GM18520 (cell line): ENCODE measurements around the gene THSD4.

Source experiments
- ATAC-seq: cut with Tn5 transposase; IDR thresholded peaks from one replicate; pipeline ENCODE4 v1.9.1; 2021; ENCODE audit not compliant: unreplicated experiment

The THSD4 gene

DNA sequence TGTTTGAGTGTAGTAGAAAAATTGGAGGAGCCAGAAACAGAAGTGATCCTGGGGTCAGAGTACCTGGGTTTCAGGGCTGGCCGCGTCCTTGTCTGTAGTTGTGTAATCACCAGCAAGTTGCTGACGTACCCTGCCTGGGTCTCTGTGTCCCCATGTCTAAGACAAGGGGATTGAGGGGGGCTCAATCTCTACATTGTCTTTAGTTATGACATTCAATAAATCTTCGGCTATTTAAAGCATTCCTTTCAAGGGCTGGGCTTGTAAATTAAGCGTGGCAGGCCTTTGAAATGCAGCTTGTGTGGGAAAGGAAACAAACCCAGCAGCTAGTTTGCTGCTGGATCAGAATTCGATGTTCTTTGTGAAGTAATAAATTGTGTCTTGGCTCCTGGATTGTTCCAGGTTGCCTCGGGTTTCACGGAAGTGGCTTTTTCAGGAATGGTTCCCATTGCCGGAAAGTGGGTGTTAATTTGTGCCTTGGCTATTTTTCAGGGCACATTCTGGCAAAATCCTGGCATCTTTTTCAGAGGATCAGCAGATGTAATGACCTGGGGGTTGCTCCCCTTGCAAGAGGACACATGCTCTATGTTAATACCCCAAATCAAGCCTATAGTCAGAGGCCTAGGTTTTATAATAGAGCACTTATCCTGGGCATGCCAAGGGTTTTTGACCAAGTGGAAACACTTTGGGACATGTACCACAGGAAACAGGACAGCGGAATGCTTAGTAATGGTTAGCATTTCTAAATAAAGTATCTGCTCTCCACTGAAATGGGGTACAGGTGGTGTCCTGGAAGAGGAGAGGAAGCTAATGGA is 400.3 kb downstream of the THSD4 start:
- no peak for ATAC-seq

GRCh38 chr15:71517751-71518150 is 402.5 kb downstream of the THSD4 start:
- ATAC-seq: no peak

- ATAC-seq: no peak
Observed at GRCh38 chr15:71518661-71519060, 403.4 kb downstream of the THSD4 start.

DNA sequence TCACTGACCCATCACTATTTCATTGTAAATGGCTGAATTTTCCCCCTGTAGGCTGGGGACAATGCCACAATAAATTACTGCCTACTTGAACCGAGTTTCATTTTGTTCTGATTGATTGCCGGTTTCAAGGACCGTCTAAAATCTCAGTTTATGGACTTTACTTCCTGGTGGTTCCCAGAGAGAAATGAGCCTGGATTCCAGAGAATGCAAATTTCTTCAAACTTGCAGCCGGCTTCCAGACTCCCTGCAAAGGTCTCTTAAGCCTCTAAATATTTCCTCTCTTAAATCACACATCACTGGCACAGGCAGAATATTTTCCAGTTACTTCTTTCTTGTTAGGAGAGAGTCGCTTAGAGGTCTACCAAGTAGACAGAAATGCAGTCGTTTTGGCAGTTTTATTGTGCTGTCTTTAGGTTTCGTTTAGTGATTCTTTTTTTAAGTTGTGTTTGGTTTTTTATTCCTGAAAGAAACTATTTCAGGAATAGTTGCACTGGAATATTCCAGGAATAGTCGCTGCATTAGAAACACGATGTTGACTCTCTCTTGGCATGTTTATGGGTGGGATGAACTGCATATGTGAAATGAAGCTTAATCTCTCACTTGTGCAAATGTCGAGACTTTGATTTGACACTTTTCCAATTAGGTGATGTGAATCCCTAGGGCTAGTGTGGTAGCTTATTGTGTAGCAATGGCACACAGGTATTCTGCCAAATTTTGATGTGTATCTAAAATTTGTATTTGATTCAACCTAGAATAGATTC is 411.0 kb downstream of the THSD4 start:
- no peak for ATAC-seq

- no peak for ATAC-seq
Observed at GRCh38 chr15:71529361-71529760, 414.1 kb downstream of the THSD4 start.

DNA sequence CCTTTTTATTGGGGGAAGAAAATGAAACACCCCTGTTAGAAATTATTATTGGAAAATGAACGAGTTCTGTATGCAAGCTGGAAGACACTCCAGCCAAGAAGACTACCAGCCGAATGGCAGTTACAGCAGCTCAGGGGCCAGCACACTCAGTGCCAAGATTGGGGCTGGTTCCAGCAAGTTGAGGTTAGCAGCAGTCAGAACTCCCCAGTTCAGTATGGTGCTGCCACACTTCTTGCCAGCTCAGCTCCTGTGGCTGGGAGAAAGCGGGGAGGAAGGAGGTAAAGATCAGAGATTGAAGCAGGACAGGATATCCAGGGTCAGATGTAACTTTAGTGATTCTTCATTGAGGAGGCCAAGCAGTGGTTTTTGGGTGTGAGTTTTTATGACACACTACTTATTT is 414.8 kb downstream of the THSD4 start:
- ATAC-seq: no peak

- no peak for ATAC-seq
Observed at GRCh38 chr15:71532994-71533393, 417.7 kb downstream of the THSD4 start.

GRCh38 chr15:71538181-71538580 is 422.9 kb downstream of the THSD4 start:
- no peak for ATAC-seq

GRCh38 chr15:71541746-71542145 is 426.5 kb downstream of the THSD4 start:
- no peak for ATAC-seq

GRCh38 chr15:71542836-71543235 is 427.6 kb downstream of the THSD4 start:
- ATAC-seq: no peak

DNA sequence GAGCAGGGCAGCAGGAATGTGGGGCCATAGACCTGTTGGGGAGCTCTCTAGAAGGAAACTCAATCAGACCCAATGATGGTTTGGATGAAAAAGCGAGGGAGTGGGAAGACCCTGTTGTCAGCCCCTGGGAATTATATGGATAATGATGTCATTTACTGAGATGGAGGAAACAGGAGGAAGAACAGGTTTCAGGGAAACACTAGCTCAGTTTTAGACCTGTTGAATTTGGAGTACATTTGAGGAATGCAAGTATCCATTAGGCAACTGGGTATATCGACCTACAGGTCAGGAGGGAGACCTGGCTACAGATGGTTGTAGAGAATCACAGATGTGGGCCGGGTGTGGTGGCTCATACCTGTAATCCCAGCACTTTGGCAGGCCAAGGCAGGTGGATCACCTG is 428.1 kb downstream of the THSD4 start:
- ATAC-seq: no peak

- no peak for ATAC-seq
Observed at GRCh38 chr15:71545223-71545760, 430.0 kb downstream of the THSD4 start.

GRCh38 chr15:71545923-71546322 is 430.7 kb downstream of the THSD4 start:
- ATAC-seq: no peak

DNA sequence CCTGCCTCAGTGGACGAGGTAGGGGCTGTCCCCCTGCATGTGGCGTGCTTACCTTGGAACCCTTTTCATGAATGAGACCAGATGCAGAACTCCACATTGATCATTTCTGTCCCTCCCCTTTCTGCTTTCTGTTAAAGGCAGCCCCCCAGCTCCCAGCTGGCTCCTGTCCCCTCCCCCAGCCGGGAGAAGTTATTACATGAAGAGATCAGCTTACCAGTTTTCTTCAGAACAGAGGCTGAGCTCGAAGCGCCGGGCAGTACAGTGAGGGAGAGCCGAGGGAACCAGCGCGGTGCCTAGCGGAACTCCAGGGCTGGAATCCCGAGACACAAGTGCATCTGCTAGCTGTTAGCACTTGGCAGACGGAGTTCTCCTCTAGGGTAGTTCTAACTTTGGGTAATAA is 431.7 kb downstream of the THSD4 start:
- no peak for ATAC-seq

DNA sequence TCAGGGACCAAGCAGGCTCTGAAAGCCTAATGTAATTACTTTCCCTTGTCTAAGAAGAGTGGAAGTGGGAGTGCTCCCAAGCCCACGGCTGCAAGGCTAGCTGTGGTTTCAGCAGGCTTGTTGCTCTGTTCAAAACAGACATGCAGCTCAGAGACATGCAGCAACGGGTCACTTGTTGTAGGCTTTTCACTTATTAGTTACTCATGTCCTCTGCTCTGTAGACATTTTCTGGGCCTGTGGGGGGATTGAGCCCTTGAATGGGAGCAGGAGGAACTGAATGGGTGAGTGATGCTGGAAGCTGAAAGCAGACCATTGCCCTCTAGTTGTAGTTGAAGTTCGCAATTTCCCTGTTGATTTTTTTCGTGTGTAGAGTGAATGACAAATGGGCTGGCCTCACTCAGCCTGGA is 433.1 kb downstream of the THSD4 start:
- no peak for ATAC-seq

DNA sequence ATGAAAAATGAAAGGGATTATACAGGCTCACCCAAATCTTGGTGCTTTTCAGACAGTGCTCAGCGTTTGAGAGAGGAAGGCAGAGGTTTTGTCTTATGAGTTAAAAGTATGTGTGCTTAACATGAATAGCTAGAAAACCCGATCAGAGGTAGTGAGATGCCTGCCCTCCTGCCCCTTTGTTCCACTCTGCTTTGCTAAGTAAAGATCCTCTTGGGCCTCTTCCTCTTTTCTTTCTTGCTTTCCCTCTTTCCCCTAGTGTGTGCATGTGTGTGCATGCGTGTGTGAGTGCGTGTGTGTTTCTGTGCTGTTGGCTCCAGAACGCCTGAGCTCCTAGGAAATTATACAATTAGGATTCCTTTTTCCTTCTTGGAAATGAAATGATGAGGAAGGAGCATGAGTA is 433.8 kb downstream of the THSD4 start:
- ATAC-seq: no peak

GRCh38 chr15:71549697-71550096 is 434.4 kb downstream of the THSD4 start:
- no peak for ATAC-seq

DNA sequence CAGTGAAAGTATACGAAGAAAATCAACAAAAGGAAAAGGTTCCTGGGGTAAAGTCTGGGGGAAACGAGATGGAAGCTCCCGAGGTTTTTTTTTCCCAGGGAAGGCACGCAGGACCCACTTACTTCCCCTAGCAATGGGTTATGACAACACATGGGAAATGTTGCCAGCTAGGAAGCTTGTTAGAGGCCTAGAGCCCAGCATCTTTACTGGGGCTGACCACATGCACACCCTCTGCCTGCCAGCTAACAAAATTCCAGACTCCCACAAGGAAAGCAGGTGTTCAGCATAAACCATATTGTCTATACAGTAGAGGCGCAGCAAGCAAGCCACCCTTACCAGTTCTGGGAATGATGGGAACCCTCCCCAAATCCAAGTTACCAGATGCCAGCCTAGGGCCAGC is 436.3 kb downstream of the THSD4 start:
- no peak for ATAC-seq

DNA sequence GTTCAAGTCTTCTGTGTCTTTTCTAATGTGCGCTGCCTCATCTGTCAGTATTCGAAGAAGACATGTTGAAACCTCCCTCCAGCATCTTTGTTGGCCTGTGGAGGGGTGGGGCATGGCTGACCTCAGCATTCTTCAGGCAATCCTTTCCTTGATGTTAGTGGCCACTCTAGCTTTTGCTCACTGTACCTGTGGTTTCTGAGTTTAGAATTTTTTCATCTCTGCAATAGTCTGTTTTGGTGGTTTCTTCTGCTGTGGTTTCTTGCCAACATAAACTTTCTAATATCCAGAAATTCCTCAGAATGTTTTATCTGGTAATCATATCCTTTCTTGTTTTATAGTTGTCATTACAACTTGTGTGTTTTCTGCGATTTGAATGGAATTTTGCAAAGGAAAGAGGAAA is 443.8 kb downstream of the THSD4 start:
- no peak for ATAC-seq

DNA sequence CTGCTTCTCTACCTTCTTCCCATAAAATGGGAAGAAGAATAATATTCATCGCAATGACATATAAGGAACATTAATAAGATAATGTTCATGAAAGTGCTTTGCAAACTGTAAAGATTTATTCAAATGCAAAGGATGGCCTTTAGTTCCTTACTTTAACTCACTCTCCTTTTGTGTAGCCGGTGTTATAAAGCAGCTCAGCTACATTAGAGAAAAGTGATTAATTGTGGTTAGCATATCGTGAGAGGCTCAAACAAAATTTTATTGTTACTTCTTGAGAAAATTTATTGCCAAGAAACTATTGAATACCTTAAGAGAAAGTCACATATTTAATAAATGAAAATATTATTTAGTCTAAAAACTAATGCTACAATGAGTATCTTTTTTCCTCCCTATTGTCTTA is 444.3 kb downstream of the THSD4 start:
- ATAC-seq: no peak

GRCh38 chr15:71562251-71562650 is 447.0 kb downstream of the THSD4 start:
- ATAC-seq: no peak

DNA sequence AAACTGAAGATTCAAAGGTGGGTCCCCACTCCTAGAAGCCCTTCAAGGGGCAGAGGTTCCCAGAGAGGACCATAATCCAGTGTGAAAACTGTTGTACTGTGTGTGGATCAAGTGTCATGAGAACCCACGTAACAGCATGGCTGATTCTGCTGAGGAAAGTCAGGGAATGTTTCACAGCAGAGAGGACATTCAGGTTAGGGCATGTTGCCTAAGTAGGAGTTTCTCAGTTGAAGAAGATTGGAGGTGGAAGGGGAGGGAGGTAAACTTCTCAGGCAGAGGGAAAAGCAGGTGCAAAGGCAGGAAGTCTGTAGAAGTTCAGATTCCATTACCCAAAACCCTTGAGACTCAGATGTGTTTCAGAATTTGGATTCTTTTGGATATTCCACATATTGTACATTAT is 448.9 kb downstream of the THSD4 start:
- ATAC-seq: no peak
